ENCODE data around the gene LPCAT3.

Gene LPCAT3

DNA sequence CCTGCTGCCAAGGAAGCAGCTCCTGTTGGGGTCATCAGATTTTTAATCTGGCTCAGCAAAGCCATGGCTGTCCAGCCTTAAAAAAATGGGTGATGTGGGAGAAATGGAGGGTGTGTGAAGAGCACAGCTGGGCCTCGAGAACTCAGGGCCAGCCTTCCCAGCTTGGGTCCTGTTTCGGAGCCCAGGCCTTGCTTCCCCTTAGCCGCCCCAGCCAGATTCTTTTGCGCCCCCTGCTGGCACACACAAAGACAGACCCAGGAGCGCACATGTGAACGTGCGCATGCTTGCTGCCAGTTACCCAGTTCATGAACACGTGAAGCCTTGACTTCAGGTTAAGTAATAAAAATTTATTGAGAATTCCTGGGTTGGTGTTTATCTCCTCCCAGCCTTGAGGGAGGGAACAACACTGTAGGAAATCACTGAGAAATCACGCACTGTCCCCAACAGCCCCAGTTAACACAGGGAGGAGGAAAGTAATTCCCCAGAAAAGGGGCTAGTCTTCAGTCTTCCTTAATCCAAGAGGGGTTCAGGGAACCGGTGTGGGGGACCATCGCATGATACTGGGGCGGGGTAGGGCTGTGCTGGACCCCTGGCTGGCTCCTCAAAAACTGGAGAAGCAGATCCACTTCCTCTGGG is 53.1 kb downstream of the LPCAT3 start:
- Histone ChIP-seq H3K9me3 (ENCODE audit: control insufficient read depth, insufficient read depth, low read length) (no peaks in the 10 kb centered on the region), H3K27ac (ENCODE audit: low read length) (no peak overlapping the region), H3K4me3 (ENCODE audit: low read length) (no peak overlapping the region), H3K36me3 (ENCODE audit: control insufficient read depth, insufficient read depth, low read length) (peaks cover 29% of the 10 kb centered on the region), H3K27me3 (ENCODE audit: control insufficient read depth, insufficient read depth, low read length) (no peaks in the 10 kb centered on the region), H3K4me1 (ENCODE audit: control insufficient read depth, insufficient read depth, low read length) (peaks cover 9% of the 10 kb centered on the region; the same call in 1 of the 2 replicates)
- WGBS (ENCODE audit: insufficient coverage, insufficient read length) = no CpG with 5 or more reads among the region's 12 CpGs
- no peak for DNase-seq (ENCODE audit: low read depth, low spot score)

DNA sequence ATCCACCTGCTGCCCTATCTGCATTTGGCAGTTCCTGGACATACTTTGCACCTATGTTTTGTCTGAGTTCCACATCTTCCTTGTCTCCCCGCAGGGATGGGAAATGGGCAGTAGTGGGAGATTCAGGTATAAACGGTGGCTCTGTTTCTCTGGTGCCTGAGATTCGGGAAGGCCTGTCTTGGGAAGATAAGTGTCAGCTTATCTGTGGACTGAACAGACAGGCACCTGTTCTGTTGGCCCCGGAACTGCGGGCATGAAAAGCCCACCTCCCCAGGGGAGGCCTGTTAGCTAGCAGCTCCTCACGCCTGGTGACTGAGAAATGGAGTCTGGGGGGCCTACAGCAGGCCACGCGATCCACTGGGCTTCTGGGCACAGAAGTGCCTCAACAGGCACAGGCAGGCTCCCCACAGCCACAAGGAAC is 53.7 kb downstream of the LPCAT3 start:
- Histone ChIP-seq H3K4me1 (ENCODE audit: control insufficient read depth, insufficient read depth, low read length) (peaks cover 9% of the 10 kb centered on the region; the same call in 1 of the 2 replicates), H3K4me3 (ENCODE audit: low read length) (no peak overlapping the region), H3K36me3 (ENCODE audit: control insufficient read depth, insufficient read depth, low read length) (peaks cover 29% of the 10 kb centered on the region), H3K9me3 (ENCODE audit: control insufficient read depth, insufficient read depth, low read length) (no peaks in the 10 kb centered on the region), H3K27ac (ENCODE audit: low read length) (no peak overlapping the region), H3K27me3 (ENCODE audit: control insufficient read depth, insufficient read depth, low read length) (no peaks in the 10 kb centered on the region)
- no CpG with 5 or more reads among the region's 8 CpGs for WGBS (ENCODE audit: insufficient coverage, insufficient read length)
- no peak for DNase-seq (ENCODE audit: low read depth, low spot score)

DNA sequence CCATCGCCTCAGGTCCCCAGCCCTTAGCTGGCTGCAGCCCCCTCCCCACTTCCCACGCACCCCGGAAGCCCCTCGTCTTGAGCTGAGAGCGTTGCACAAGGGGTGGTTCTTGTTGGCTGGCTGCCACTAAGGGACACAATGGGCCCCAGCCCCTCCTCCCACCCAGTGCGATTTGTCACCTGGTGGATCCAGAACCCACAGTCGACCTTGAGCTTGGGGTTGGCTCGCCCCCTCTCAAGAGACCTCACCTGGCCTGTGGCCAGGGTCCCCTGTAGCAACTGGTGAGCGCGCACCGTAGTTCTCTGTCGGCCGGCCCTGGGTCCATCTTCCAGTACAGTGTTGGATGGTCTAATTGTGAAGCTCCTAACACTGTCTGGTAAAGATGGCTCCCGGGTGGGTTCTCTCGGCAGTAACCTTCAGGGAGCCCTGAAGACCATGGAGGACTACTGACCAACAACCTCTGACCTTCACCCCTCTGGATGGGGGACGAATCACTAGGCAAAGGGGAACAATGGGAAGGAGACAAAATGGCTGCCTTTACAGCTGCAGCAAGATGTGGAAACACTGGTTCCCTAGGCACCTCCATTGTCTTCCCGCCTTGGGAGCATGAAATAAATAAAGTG is 54.4 kb downstream of the LPCAT3 start:
- Histone ChIP-seq H3K4me3 (ENCODE audit: low read length) (peak overlapping the region; percentile 71; the same call in 1 of the 2 replicates), H3K27me3 (ENCODE audit: control insufficient read depth, insufficient read depth, low read length) (no peaks in the 10 kb centered on the region), H3K4me1 (ENCODE audit: control insufficient read depth, insufficient read depth, low read length) (peaks cover 9% of the 10 kb centered on the region; the same call in 1 of the 2 replicates), H3K27ac (ENCODE audit: low read length) (no peak overlapping the region), H3K36me3 (ENCODE audit: control insufficient read depth, insufficient read depth, low read length) (peaks cover 29% of the 10 kb centered on the region), H3K9me3 (ENCODE audit: control insufficient read depth, insufficient read depth, low read length) (no peaks in the 10 kb centered on the region)
- no peak for DNase-seq (ENCODE audit: low read depth, low spot score)
- no CpG with 5 or more reads among the region's 17 CpGs for WGBS (ENCODE audit: insufficient coverage, insufficient read length)

DNA sequence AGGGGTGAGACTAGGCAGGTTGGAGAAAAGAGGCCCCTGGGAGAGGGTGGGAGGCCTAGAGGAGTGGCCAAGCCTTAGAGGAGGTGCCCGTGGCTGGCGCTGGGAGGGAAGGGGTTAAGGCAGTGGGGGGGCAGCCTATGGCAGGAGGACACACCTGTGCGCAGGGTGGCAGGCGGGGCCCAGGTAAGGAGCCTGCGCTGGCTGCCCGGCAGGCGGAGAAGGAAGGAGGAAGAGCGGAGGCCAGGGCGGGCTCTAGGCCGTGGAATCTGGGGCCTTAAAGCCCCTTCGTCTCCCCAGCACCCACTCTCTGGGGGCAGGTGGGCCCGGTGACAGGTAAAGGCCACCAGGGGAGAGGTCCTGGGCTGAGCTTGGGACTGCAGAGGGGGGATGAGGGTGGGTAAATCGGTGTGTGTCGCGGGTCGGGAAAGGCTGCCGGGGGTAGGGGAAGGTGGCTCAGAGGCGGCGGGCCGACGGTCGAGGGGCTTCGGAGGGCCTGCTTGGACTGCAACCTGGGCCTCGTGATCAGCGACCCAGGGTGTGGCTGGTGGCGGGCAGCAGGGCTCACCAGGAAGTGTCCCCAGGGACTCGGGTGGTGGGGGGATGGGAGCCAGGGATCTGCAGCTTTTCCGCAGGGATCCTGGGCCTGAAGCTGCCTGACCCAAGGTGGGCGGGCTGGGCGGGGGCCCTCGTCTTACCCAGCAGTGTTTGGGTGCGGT is 55.1 kb downstream of the LPCAT3 start:
- H3K27ac ChIP-seq (ENCODE audit: low read length) = no peak overlapping the region
- no peak for DNase-seq (ENCODE audit: low read depth, low spot score)
- peaks cover 25% of the 10 kb centered on the region for H3K36me3 ChIP-seq (ENCODE audit: control insufficient read depth, insufficient read depth, low read length)
- H3K4me1 ChIP-seq (ENCODE audit: control insufficient read depth, insufficient read depth, low read length) = peaks cover 9% of the 10 kb centered on the region; the same call in 1 of the 2 replicates
- no peaks in the 10 kb centered on the region for H3K9me3 ChIP-seq (ENCODE audit: control insufficient read depth, insufficient read depth, low read length)
- WGBS (ENCODE audit: insufficient coverage, insufficient read length) = no CpG with 5 or more reads among the region's 32 CpGs
- peak overlapping the region; percentile 71 for H3K4me3 ChIP-seq (ENCODE audit: low read length)
- H3K27me3 ChIP-seq (ENCODE audit: control insufficient read depth, insufficient read depth, low read length) = no peaks in the 10 kb centered on the region

DNA sequence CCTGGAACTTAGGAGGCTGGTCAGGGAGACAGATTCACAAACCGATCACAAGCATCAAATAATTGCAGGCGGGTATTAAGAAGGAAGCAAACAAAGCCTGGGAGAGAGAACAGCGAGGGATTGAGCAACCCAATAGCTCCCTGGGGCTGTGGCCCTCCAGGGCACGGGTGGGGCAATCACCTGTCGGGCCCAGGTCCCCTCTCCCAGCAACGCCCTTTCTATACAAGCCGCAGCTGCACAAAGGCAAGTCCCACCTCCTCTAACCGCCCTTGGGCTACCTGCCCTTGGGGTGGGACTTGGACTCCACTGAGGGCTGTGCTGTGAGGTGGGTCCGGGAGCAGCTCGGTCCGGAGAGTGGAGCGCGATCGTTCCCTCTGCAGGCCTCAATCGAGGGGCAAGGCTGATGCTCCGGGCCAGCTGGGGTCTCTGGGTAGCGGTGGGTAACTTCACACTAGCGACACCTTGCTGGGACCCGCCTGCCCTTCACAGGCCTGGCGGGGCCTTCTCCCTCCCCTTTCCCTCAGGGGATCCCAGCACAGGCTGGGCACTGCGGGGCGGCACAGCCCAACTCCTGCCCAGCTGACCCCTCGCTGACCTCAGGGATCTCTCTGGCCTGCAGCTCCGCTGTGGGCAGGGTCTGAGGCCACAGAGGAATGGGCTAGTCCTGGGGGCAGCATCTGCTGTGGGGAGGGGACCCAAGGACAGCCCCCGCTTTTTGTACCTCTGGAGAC is 55.8 kb downstream of the LPCAT3 start:
- no peak overlapping the region for H3K27ac ChIP-seq (ENCODE audit: low read length)
- WGBS (ENCODE audit: insufficient coverage, insufficient read length) = no CpG with 5 or more reads among the region's 25 CpGs
- peak overlapping the region; percentile 71; the same call in 1 of the 2 replicates for H3K4me3 ChIP-seq (ENCODE audit: low read length)
- peaks cover 9% of the 10 kb centered on the region; the same call in 1 of the 2 replicates for H3K4me1 ChIP-seq (ENCODE audit: control insufficient read depth, insufficient read depth, low read length)
- H3K9me3 ChIP-seq (ENCODE audit: control insufficient read depth, insufficient read depth, low read length) = no peaks in the 10 kb centered on the region
- DNase-seq (ENCODE audit: low read depth, low spot score) = no peak
- peaks cover 18% of the 10 kb centered on the region for H3K36me3 ChIP-seq (ENCODE audit: control insufficient read depth, insufficient read depth, low read length)
- no peaks in the 10 kb centered on the region for H3K27me3 ChIP-seq (ENCODE audit: control insufficient read depth, insufficient read depth, low read length)

DNA sequence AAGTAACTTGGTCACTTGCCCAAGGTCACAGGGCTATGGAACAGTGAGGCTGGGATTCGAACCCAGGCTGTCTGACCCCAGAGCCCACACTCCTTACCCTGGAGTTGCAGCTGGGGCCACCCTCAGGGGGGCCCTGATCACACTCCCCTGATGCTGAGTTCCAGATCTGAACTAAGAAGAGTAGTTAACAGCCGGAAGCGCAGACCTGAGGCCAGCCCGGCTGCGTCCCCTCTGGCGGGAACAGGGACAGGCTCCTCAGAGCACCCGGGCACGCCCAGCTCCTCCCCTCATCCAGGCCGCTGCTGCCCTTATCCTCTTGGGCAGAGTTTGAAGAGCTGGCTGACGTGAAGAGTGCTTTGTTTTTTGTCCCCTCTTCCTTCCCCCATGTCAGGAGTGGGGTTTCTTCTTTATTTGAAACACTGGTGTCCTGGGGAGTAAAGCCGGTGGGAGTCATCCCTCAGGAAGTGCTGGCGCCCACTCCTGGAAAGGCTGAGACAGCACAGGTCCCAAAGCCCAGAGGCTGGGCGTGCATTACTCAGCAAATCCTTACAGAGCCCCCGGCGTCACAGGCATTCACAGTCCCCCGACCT is 56.5 kb downstream of the LPCAT3 start:
- Histone ChIP-seq H3K27me3 (ENCODE audit: control insufficient read depth, insufficient read depth, low read length) (no peaks in the 10 kb centered on the region), H3K9me3 (ENCODE audit: control insufficient read depth, insufficient read depth, low read length) (no peaks in the 10 kb centered on the region), H3K36me3 (ENCODE audit: control insufficient read depth, insufficient read depth, low read length) (peaks cover 11% of the 10 kb centered on the region), H3K4me3 (ENCODE audit: low read length) (peak overlapping the region; percentile 5; the same call in 1 of the 2 replicates), H3K4me1 (ENCODE audit: control insufficient read depth, insufficient read depth, low read length) (peaks cover 9% of the 10 kb centered on the region; the same call in 1 of the 2 replicates), H3K27ac (ENCODE audit: low read length) (no peak overlapping the region)
- no peak for DNase-seq (ENCODE audit: low read depth, low spot score)
- no CpG with 5 or more reads among the region's 16 CpGs for WGBS (ENCODE audit: insufficient coverage, insufficient read length)

DNA sequence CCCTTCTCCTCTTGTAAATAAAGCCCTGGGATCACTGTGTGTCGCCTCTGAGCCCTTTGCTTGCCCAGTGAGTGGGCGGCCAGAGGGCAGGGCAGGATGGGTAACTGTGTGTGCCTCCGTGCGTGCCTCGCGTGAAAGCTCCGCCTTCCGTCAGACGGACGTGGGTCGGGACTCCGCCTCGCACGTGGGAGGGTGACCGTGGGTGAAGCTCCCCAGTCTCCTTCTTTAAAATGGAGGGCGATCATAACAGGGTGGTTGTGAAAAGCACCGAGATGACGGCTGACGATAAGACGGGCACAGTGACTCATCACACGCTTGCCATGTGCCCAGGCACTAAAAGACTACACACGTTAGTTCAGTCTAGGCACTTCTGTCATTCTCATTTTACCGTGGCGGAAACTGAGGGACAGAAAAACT is 57.0 kb downstream of the LPCAT3 start:
- H3K27ac ChIP-seq (ENCODE audit: low read length) = no peak overlapping the region
- H3K27me3 ChIP-seq (ENCODE audit: control insufficient read depth, insufficient read depth, low read length) = no peaks in the 10 kb centered on the region
- peaks cover 9% of the 10 kb centered on the region; the same call in 1 of the 2 replicates for H3K4me1 ChIP-seq (ENCODE audit: control insufficient read depth, insufficient read depth, low read length)
- no peak overlapping the region for H3K4me3 ChIP-seq (ENCODE audit: low read length)
- H3K9me3 ChIP-seq (ENCODE audit: control insufficient read depth, insufficient read depth, low read length) = no peaks in the 10 kb centered on the region
- DNase-seq (ENCODE audit: low read depth, low spot score) = no peak
- peaks cover 8% of the 10 kb centered on the region for H3K36me3 ChIP-seq (ENCODE audit: control insufficient read depth, insufficient read depth, low read length)
- no CpG with 5 or more reads among the region's 24 CpGs for WGBS (ENCODE audit: insufficient coverage, insufficient read length)

DNA sequence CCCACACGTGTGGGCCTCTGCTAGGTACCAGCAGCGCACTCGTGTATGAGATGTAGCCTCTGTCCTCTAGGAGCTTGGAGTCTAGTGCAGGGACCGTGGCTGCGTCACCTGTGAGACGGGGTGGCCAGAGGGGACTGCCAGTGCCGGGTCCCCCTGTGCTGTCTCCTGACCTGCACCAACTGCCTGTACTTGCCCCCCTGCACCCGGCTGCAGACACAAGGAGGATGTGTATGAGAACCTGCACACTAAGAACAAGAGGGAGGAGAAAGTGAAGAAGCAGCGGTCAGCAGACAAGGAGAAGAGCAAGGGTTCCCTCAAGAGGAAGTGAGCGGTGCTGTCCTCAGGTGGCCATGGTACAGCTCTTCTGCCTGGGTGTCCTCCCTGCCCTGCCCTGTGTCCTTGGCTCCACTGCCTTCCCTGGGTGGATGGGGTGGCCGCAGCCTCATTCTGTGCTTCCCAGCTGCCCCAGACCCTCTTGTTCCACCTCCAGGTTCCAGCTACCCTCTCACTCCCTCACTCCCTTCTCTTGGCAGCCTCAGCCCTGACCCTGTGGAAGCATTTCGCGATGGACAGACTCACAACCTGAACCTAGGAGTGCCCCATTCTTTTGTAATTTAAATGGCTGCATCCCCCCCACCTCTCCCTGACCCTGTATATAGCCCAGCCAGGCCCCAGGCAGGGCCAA is 57.5 kb downstream of the LPCAT3 start:
- H3K9me3 ChIP-seq (ENCODE audit: control insufficient read depth, insufficient read depth, low read length) = no peaks in the 10 kb centered on the region
- H3K4me1 ChIP-seq (ENCODE audit: control insufficient read depth, insufficient read depth, low read length) = peaks cover 9% of the 10 kb centered on the region; the same call in 1 of the 2 replicates
- H3K27me3 ChIP-seq (ENCODE audit: control insufficient read depth, insufficient read depth, low read length) = no peaks in the 10 kb centered on the region
- peaks cover 5% of the 10 kb centered on the region; the same call in 1 of the 2 replicates for H3K36me3 ChIP-seq (ENCODE audit: control insufficient read depth, insufficient read depth, low read length)
- no peak for DNase-seq (ENCODE audit: low read depth, low spot score)
- no peak overlapping the region for H3K4me3 ChIP-seq (ENCODE audit: low read length)
- no peak overlapping the region for H3K27ac ChIP-seq (ENCODE audit: low read length)
- no CpG with 5 or more reads among the region's 13 CpGs for WGBS (ENCODE audit: insufficient coverage, insufficient read length)

DNA sequence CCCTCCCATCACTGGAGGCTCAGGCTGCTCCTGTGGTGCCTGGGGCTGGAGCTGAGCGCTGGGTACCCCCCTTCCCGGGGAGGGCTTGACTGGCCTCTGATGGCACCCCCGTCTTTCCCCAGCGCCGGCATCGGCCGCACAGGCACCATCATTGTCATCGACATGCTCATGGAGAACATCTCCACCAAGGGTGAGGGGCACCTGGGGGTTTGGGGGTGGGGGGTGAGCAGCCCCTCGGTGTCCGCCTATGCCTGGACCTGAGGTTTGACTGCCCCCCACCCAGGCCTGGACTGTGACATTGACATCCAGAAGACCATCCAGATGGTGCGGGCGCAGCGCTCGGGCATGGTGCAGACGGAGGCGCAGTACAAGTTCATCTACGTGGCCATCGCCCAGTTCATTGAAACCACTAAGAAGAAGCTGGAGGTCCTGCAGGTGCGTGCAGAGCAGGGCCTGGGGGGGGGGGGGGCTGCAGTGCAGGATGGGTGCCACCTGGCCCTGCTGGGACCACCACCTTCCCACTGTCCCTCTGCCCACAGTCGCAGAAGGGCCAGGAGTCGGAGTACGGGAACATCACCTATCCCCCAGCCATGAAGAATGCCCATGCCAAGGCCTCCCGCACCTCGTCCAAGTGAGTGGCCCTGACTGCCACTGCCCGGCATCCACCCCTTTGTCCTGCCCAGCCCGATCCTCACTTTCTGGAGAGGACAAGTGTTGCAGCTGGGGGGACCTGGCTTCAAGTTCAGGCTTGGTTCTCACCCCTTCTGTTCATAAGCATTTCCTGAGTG is 58.3 kb downstream of the LPCAT3 start:
- WGBS (ENCODE audit: insufficient coverage, insufficient read length) = no CpG with 5 or more reads among the region's 26 CpGs
- no peaks in the 10 kb centered on the region for H3K9me3 ChIP-seq (ENCODE audit: control insufficient read depth, insufficient read depth, low read length)
- H3K36me3 ChIP-seq (ENCODE audit: control insufficient read depth, insufficient read depth, low read length) = no peaks in the 10 kb centered on the region
- no peak for DNase-seq (ENCODE audit: low read depth, low spot score)
- no peaks in the 10 kb centered on the region for H3K27me3 ChIP-seq (ENCODE audit: control insufficient read depth, insufficient read depth, low read length)
- H3K27ac ChIP-seq (ENCODE audit: low read length) = no peak overlapping the region
- no peak overlapping the region for H3K4me3 ChIP-seq (ENCODE audit: low read length)
- peaks cover 9% of the 10 kb centered on the region; the same call in 1 of the 2 replicates for H3K4me1 ChIP-seq (ENCODE audit: control insufficient read depth, insufficient read depth, low read length)

Measured in iPS DF 6.9 (cell line).